NOMO-1 (cell line): Measurements from ENCODE around the gene AK5.

ENCODE experiments used
- DNase-seq, 2 experiments: peaks; one replicate each; lab custom pipeline; 2025; ENCODE audit not compliant: unreplicated experiment in 2 of 2; lab: John Stamatoyannopoulos, UW

AK5 gene

GRCh38 chr1:77350012-77350770, 68.4 kb downstream of the AK5 start:
- DNase-seq: no peak

GRCh38 chr1:77354536-77354935, 72.7 kb downstream of the AK5 start:
- no peak for DNase-seq

DNA sequence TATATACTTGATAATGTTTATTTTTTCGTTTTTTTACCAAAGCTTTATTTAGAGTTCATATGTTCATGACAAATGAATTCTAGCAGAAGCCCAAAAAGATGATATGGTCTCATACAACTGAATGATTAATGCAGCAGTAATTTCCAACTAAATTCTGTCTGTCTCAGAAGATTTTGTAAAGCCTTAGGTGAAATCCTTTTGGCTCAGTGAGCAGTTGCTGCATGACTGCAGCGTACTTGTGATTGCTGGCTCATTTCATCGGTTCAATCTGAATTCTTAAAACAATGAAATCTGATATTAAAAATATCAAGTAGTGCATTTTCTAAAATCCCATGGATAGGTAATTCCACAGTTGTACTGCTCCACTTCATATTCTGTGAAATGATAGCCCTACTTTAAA, 73.2 kb downstream of the AK5 start:
- DNase-seq: no peak

- DNase-seq: no peak
These were observed 74.3 kb downstream of the AK5 start for GRCh38 chr1:77356136-77356535.

- DNase-seq: no peak
These were observed 78.4 kb downstream of the AK5 start for GRCh38 chr1:77360256-77360655.

GRCh38 chr1:77361621-77362020, 79.8 kb downstream of the AK5 start:
- DNase-seq: no peak

DNA sequence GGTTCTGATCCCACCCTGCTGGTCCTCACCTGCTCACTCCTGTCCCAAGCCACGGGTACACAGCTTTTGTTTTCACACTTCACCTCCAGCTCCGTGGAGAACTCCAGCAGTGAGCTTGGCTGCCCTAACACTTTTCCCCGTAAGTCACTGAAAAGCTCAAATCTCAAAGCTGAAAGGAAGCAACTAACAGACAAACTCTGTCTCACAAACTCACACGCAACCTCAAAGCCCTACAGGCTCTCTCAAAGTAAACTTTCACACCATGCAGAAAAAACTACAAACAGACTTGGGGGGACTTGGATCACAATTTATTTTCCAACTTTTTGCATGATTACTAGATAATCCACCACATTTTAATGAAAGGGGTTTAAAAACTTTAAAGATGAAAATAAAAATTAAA, 88.3 kb downstream of the AK5 start:
- no peak for DNase-seq

- DNase-seq: no peak
These were observed 88.9 kb downstream of the AK5 start for GRCh38 chr1:77370583-77371306.

- DNase-seq: no peak
These were observed 89.6 kb downstream of the AK5 start for GRCh38 chr1:77371396-77371795.

DNA sequence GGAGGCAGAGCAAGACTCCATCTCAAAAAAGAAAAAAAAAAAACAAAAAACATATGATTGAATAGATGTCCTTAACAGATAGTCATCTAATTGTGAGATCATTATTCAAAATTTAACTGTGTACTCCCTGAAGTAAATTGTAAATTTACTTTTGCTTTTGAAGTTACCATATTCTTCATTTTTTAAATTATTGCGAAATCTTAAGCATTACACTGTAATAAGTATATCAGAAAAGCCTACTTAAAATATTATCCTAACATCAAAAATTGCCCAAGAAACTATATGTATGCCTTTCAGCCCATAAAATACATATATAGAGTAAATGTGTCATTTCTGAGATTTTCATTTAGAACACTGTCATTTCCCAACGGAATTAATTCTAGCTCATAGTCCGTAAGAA, 91.9 kb downstream of the AK5 start:
- no peak for DNase-seq

- no peak for DNase-seq
These were observed 93.7 kb downstream of the AK5 start for GRCh38 chr1:77375541-77375940.

- DNase-seq: no peak
These were observed 94.2 kb downstream of the AK5 start for GRCh38 chr1:77375990-77376389.

DNA sequence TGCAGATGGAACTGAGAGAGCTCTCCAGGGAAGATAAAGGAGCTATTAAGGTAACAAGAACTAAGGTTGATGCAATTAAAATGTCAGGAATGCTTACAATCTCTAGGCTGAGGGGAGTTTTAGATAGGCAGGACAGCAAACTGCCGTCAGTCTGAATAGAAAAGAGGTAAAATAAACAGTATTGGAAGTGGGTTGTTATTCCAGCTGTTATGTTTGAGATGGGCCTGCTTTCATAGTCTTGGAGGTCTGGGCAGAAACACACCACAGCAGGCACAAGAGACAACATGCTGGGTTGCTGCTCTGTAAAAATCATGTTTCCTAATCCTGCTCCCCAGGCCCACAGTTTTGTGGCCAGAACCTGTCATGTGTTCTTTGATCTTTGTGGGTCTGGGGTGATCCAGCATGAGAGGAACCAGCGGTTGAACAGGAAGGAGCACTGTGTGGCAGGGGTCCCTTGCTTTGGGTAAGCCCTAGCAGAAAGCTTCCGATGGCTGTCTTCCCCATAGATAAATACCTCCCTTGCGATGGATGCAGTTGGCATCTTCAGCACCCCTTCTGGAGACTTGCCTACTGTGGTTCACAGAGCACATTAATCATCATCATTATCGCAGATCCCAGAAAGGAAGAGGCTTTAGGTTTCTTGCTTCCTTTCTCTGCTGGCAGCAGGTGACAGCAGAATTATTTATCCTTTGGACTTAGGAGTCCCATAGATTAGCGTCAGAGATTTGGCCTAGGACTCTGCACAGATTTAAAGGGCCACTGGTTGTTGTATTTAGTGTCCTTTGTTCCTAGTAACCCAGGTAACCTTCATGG, 97.1 kb downstream of the AK5 start:
- DNase-seq: no peak

DNA sequence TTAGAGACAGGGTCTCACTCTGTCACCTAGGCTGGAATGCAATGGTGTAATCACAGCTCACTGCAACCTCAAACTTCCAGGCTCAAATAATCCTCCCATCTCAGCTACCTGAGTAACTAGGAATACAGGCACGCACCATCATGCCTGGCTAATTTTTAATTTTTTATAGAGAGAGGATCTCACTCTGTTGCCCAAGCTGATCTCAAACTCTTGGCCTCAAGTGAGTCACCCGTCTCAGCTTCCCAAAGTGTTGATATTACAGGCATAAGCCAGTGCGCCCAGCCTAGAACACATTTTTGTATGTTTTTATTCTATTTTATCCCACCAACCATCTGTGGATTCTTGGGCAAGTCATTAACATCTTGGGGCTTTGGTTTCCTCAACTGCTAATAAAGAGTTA, 100.5 kb downstream of the AK5 start:
- DNase-seq: no peak

DNA sequence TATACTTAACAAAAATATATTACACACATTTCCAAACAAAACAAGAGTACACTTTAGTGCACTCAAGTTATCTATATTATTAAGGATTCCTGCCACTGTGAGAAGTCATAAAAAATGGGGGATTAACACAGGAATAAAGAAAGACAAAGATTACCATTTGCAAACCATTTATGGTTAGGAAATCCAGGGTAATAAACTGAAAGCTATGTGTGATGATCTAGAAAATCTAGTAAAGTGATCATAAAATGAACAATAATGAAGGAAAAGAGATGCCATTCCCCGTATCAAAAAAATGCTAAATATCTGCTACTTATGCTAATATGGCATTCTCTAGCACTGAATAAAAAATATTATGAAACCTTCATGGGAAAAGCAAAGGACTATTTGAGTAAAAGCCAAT, 101.4 kb downstream of the AK5 start:
- DNase-seq: no peak

DNA sequence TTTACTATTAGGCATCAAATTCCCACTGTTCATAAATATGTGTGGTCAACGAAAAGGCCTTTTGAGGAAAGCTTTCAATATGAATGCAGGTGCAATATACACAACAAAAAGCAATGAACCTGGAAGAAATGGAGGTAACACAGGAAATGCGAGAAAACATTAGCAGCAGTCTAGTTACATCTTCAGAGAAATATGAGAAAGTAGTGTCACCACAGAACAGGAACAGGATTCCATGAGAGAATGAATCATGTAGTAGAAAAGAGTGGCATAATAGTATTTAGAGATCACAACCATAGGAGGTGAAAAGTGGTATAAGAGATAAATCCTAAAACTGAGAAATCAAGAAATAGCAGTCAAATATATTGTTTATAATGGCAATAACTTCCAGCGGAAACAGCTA, 103.7 kb downstream of the AK5 start:
- DNase-seq: no peak

DNA sequence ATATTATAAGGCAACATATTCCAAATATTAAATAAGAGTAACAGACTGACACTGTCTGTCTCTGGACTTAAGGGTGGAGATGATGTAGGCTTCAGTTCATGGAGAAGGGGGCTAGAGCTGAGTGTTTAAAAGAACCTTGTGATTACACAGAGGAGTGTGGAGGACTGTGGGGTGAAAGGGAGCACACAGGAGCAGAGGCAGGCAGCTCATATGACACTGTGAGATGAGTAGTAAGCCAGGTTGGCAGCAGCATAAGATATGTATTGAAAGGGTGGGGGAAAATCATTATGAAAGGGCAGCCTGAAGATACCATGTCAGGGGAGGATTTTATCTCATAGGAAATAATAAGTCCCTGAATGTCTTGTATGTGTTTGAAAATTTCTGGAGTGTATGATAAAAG, 104.5 kb downstream of the AK5 start:
- DNase-seq: no peak

DNA sequence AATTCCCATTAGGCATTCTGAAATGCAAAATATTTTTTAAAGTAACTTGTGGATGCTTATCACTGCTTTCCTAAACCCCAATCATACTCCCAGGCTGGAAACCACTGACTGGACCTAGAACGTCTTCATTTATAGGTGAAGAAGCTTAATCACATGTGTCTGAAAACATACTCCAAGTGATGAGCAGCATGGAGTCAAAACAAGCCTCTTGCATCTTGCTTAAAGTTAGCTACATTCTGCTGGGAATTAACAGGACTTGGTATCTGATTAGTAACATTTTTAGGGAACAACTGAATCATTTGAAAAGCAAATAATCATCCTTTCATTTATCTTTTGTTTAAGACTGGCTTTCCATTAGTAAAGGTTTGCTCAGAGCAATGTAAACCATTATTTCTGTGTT, 105.7 kb downstream of the AK5 start:
- DNase-seq: no peak

GRCh38 chr1:77388661-77389060, 106.8 kb downstream of the AK5 start:
- peak; percentile 63 to 78 for DNase-seq

DNA sequence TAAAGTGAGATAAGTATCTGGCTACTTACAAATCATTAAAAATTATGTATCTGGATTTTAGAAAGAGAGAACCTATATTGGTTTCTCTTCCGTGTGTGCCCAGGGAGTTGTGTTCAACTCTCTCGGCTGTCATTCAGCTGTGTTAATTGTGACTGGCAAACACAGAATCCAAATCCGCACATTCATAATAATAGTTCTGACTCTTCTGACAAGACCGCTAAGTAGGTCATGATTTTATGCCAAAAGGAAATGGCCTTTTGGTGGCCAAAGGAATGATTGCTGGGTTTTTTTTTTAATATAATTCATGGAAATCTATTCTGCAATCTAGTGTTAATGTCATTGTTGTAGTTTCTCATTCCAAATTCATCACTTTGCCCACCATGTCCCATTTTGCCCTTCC, 110.7 kb downstream of the AK5 start:
- DNase-seq: no peak

- no peak for DNase-seq
These were observed 112.3 kb downstream of the AK5 start for GRCh38 chr1:77394166-77394565.

DNA sequence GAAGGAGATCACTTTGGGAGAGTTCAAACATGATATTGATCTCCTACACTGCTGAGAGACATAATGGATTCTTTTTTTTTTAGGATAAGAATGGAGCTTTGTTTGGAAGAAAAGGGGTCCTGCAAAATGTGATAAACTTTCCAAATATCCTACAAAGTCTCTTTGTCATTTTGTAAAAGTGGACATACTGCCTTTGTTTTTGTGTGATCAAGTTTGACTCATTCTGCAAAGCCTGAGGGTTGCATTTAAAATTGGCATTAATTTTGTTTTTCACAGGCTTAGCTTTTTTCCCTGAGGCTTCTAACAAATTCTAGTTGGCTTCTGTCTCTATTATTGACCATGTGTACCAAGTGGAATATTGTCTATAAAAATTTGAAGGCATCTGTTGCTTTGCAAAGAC, 113.2 kb downstream of the AK5 start:
- DNase-seq: no peak
